ENCODE data around the gene CNPY1.
"Not testable (repeated sequence)": the region's sequence is repeated elsewhere in the genome, so short reads cannot be mapped to it uniquely, and the experiment has no call there.

The CNPY1 gene
- 0 to 1.1 (median 0) reads per million in 17 experiments for total RNA-seq

DNA sequence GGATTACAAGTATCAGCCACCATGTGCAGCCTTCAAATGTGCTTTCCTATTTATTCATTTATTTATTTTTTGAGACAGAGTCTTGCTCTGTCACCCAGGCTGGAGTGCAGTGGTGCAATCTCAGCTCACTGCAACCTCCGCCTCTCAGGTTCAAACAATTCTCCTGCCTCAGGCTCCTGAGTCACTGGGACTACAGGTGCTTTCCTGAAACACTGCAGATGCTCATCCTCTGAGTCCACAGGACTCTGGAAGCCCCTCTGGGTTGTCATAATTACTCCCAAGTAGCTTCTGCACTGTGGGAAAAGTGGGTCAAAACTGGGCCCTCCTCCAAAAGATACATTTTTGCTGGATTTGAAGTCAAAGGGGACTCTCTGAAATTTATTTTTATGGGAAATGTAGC is at the start of gene CNPY1:
TSS of gene CNPY1 (minus strand) at position 111 of the 400 bp plus-strand sequence. CDS start 630 bp downstream, outside the sequence.
- DNase-seq = not testable (repeated sequence)

DNA sequence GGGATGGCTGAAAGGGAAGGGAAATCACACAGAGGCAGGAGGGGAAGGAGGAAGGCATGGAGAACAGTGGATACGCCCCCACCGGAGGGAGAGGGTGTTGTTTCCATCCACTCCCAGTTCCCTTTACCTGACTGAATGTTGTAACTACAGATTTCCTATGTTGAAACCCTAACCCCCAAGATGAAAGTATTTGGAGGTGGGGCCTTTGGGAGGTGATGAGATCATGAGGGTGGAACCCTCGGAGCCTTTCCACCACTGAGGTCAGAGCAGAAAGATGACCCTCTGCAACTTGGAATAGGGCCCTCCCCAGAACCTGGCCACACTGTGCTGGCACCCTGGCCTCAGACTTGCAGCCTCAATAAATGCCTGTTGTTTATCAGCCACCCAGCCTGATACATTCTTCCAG is 48.6 kb upstream of the CNPY1 start:
- peak in 3 of 4 experiments; percentile 23 to 33 (median 27) for DNase-seq

DNA sequence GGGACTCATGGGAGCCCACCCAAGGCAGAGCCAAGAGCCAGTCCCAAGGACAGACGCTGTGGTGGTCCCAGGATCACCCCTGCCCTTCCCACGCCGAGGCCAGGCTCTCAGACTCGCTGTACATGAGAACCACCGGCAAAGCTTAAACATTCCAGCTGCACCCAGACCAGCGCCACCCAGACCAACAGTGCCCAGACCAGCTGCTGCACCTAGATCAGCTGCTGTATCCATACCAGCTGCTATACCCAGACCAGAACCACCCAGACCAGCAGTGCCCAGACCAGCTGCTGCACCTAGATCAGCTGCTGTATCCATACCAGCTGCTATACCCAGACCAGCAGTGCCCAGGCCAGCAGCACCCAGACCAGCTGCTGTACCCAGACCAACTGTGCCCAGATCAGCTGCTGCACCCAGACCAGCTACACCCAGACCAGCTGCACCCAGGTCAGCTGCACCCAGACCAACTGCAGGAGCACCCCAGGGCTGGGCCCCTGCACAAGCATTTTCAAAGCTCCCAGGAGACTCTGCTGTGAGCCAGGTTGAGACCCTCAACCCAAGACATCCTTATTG is 47.9 kb upstream of the CNPY1 start:
- no peak for DNase-seq

DNA sequence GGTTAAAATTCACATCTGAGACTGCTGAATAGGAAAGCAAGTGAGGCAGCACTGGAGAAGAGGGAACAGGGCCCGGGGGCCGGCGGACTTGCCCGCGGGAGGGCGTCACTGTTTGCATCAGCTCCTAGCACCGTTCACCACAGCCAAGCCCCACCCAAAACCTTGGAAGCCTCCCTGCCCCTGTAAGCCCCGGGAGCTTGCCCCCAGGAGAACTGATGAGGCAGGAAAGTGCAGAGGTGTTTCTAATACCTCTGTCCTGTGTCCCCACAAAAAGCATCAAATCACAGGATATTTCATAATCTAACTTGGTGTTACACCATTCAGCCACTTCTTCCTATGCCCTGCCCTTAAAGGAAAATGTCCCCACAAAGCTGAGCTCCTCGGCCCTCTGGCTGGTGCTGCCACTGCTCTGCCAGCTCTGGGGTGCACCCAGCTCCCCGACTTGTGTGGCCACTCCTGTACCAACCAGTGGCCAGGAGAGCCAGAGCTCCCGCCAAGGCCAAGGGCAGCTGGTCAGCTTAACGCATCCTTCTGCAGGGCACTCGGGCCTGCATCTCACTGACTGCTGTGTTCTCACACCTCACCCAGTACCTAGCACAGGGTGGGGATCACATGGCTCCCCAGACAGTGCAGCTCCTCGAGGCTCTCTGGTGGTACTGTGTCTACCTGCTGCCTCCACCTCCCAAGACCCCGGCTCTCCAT is 47.3 kb upstream of the CNPY1 start:
- DNase-seq = peak; percentile 27 to 64 (median 59)

DNA sequence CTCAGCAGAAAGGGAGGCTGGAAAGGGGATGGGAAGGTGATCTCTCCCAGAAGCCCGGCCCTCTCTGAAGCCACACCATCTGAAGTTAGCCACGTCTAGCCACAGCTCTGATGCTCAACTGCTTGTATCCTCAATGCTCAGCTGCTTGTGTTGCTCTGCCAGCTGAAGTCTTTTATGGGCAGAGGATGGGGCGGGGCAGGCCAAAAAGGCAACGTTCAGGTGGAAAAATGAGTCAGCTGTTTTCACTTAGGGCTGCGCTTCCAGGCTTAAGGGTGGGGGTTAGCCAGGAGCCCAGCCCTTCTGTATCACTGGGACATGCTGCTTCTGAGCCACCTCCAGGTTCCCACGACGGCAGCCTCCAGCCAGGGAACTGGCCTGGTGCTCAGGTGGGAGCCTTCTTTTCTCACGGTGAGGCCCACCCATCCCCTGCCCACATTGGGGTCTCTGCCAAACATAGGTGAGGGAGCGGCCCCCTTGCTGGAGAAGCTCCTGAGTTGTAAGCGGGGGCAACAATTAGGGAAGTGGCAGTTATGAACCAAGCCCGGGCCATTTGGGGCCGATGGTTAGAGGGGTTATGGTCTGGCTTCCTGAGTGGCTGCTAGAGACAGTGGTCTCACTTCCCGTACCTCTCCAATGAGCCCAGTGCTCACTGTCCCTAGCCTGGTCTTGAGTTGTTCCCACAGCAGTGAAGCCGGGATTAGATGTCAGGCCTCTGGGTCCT is 44.9 kb upstream of the CNPY1 start:
- DNase-seq = no peak

DNA sequence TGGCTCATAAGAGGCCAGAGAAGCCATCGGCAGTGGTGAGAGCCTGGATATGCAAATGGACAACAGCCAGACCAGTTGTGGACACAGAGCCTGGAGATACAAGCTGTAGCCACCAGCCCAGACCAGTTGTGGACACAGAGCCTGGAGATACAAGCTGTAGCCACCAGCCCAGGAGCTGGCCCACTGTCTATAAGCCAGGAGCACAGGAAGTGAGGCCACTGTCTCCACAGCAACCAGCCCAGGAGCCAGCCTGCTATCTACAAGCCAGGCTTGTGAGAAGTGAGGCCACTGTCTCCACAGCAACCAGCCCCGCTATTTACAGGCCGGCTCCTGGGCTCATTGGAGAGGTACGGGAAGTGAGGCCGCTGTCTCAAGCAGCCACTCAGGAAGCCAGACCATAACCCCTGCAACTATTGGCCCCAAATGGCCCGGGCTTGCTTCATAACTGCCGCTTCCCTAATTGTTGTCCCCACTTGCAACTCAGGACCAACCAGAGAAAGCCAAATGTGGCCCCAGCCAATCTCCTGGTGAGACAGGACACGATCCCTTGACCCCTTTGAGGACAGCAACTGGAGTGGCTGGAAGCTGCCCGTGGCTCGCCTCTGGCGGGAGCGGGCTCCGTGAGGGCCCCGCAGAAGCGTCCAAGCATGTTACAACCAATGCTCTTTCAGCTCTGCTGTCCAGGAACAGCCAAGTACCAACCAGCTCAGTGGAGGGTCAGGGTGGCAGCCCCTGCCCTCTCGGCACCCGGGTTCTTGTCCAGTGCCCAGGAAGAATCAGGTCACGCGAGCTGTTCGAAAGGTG is 44.1 kb upstream of the CNPY1 start:
- peak; percentile 79 to 85 (median 83) for DNase-seq

DNA sequence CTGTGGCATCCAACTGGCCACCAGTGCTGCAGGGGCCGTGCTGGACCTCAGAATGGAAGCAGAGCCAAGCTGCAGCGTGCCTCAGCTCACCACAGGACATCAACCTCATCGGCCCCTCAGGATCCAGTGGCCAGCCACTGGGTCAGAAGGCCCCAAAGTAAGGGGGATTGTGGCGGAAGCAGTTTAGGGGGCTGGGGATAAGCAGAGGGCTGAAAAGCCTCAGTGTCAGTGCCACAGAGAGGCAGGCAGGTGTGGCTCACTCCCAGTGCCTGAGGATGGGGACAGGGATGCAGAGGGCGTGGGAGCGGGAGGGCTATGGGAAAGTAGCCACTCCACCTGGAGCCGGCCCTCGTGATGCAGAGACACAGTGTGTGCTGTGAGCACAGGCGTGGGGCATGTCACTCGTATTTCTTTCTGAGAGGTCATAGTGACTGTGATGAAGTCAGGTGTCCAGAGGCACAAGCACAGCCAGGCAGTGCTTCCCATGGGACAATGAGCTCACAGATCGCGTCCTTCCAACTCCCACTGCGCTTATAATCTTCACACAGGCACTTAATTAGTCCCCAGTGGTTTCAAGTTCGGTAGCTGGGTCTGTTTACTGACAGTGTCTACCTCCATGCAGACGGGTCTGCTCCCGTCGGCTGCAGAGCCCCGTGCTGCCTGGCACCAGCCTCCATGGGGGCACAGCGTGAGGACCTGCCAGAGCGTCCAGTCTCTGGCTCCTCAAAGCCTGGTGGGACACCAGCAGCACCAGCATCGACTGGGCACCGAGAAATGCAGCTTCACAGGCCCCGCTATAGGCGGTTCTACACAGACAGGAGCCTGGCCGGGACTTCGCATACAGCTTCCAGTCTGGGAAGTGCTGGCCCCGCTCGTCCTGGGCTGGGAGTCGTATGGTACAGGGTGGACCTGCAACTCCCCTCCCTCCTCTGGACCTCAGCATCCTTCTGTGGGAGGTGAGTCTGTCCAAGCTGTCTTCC is 42.9 kb upstream of the CNPY1 start:
- no peak for DNase-seq

DNA sequence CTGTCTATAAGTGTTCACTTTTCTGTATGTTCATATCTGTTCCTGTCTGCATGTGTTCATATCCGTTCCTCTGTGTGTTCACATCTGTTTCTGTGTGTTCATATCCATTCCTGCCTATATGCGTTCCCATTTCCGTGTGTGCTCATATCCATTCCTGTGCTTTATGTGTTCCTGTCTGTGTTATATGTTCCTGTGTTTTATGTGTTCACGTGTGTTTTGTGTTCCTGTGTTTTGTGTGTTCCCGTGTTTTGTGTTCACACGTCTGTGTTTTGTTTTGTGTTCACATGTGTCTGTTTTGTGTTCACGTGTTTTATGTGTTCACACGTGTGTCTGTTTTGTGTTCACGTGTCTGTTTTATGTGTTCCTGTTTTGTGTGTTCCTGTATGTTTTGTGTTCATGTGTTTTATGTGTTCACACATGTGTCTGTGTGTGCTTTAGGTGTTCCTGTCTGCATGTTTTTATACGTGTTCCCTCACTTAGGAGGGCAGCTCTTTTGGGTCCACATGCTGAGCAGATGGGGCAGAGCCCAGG is 42.2 kb upstream of the CNPY1 start:
- DNase-seq = no peak

DNA sequence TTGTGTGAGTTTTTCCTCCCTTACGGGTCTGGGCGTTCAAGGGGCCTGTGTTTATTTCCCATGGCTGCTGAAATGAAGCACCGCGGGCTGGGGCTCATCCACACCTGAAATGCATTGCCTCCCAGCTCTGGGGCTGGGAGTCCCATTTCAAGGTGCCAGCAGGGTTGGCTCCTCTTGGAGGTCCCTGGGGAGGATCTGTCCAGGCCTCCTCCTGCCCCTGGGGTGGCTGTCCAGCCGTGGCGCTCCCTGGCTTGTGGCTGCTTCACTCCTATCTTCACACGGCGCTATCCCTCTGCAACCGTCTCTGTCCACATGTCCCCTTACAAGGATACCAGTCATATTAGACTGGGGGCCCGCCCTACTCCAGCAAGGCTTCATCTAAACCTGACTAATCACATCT is 41.1 kb upstream of the CNPY1 start:
- no peak for DNase-seq

DNA sequence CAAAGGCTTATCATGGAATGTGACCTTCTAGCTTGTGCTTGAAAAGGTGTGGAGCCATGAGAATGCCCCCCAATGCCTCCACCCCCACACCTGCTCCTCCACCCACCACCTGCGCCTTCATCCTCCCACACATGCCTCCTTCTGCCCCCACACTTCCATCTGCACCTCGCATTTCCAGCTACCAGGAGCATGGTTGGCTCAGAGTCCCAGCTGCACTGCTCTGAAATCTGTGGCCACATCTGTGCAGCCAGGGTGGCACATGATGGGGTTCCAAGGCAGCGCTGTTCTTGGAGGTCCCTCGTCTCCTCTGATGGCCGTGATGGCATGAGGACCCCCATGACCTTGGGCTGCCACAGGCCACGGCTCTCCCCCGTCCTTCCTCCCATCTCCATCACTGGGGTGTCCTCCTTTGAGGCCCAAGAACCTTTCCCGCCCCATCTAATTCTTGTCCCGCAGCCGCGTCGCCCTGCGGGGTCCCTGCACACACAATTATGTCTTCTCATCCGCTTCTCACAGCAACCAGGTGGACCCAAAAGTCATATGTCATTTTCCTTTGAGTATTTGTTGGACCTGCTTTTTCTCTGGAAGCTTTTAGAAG is 40.6 kb upstream of the CNPY1 start:
- DNase-seq = no peak

DNA sequence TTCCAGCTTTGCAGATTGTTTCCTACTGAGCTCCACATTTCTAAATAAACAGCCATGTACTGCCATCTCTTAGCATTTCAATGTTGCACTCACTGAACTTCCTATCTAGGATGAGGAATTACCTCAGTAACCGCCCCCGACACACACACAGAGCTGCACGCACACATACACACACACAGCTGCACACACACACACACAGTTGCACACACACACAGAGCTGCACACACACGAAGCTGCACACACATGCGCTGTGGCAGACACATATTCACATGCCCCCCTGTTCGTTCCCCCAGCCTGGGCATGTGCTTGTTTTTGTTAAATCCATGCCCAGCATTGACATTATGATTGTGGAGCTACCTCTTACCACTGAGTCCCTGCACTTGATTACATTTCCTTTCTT is 39.6 kb upstream of the CNPY1 start:
- DNase-seq = peak in 3 of 4 experiments; percentile 32 to 48 (median 33)

DNA sequence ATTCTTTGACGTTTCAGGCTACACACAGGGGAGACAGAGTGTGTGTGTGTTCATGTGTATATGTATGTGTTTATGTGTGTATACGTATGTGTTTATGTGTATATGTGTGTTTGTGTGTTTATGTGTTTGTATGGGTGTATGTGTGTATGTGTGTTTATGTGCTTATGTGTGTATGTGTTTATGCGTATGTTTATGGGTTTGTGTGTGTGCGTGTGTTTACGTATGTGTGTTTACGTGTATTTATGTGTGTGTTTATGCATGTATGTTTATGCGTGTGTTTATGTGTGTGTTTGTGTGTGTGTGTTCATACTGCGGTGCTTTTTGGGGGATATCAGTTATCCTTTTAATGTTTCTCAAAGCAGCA is 39.2 kb upstream of the CNPY1 start:
- no peak for DNase-seq

DNA sequence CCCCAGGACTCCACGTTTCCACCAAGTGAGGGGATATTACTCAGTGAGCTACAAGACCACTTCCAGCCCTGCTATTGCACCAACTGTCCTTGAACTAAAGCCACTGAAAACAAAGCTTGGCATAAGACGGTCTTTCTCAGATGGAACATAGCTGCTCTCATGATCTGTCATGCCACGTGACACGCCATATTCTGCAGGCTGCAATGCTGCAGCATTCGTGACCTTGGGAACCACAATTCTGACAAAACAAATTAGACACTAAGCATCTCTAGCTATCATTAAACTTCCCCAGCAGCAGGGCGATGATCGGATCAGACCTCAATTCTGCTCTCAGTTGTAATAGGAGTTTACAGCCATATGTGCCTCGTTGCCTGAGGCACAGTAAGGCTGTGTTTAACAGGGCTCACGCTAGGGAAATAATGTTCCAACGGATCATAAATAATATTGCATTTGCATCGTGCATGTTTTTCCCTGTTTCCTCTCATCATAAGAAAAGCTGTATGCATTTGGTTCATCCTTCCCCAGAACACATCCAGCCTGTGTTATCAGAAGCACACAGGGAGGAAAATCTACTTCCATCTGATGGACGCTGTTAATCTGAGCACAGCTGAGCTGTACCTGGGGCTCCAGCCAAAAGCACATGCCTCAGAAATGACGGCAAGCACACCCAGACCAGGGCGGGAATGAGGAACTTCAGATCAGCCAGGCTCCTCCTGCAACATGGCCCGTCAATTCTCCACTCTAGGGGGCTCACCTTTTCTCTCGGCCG is 38.6 kb upstream of the CNPY1 start:
- DNase-seq = peak in 3 of 4 experiments; percentile 17 to 40 (median 24)

DNA sequence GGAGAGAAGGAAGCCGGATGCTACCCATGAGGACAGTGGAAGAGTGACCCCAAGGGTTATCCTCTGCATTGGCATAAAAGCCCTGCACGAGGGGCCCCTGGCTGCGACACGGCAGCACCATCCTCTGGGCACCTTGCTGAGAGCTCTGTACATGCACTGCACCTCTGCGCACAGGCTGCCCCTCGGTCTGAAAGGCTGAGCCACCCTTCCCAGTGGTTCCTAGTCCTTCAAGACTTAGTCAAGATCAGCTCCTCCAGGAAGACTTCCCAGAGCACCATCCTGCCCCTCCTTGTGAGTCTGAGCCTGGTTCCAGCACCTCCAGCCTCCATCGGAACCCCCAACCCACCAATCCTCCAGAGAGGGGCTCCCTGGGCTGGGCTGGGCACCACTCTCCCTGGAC is 37.9 kb upstream of the CNPY1 start:
- no peak for DNase-seq

DNA sequence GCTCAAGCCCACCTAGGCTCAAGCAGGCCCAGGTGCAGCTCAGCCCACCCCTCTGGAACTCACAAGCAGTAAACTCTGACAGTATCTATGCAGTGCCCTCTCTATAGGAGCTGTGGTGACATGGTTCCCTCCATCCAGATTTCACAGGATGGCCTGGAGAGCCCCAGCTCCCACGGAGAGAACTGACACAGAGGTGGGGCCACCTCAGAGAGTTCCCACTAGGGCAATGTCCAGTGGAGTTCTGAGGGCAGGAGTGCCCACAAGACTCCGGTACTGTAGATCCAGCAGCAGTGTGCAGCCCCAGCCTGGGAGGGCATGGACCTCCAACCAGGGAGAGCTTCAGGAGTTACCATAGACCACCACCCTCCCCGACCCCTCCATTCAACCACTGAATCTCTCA is 37.3 kb upstream of the CNPY1 start:
- DNase-seq = no peak

DNA sequence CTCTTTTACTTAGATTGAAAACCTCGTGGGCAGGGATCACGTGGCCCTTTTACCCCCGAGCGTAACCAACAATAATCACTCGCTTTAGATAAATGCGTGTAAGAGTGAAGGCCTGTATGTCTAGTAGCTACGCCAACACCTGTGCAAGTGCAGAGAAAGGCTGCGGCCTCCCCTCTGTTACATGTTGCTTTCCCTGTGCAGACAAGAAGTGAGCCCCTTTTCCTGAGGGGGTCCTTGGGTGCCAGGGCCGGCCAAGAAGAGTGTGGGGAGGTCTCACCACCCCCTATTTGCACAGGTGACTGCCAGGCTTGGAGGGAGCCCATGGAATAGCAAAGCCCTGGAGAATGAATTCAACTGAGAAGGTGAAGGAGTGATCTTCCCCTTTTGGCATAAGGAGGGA is 35.6 kb upstream of the CNPY1 start:
- DNase-seq = no peak

DNA sequence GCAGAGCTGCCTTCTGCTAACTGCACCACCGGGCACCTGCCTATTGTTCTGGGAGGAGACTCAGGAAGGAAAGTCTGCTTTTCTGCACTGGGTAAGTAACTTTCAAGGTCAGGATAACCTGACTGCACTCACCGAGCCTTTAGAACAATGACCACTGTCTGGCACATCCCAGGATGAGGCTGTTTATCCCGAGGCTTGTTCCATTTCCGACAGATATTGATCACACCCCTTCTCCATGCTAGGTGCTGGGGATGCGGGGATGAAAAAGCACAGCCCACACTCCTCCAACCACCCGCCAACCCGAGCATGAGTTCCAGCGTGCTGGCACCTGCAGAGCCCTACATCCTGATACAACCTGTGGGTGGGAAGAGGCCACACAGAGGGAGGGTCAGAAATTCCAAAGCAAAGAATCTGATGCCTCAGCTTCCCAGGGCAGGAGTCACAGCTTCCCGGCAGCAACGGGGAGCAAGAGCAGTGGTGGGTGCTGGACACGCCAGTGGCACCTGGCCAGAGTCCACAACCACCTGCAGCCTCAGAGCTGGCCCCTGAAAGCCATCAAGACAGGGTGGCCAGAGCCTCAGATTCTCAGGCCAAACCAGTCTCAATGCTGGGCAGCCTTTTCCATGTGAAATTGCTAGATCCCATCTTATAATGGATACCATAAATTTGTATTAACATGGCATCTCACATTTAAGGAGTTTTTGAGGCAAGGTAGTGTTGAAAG is 34.9 kb upstream of the CNPY1 start:
- no peak for DNase-seq

DNA sequence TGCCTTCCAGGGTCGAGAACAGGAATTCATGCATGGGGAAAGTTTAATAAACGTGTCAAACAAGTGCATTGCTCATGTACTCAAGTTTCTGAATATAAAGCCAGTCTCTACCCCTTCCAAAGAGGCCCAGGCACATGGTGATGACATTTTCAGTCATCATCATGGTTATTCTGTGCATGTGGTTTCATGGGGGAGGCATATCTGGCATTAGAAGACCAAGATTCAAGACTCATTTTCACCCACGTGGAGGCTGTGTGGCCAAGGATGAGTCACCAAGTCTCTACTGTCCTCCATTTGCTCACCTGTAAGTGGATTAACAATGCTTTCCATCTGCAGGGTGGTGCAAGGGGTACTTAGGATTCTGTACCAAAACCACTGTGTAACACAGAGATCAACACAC is 34.0 kb upstream of the CNPY1 start:
- no peak for DNase-seq

DNA sequence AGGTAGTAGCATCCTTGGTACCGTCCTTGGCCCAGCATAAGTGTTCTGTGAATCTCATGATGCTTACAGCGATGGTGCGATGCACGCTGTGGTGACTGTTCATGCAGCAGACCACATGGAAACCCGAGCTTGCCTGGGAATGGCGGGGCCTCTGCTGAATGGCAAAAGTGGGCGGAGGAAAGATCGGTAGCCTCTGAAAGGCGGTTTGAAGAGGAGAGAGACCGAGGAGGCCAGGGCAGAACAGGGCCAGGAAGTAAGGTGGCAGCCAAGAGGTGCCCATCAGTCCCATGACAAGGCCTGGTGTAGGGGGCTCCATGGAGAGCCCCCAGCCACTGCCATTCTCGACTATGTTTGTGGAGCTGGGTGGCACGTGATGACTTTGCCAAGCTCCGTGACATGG is 33.2 kb upstream of the CNPY1 start:
- DNase-seq = no peak

DNA sequence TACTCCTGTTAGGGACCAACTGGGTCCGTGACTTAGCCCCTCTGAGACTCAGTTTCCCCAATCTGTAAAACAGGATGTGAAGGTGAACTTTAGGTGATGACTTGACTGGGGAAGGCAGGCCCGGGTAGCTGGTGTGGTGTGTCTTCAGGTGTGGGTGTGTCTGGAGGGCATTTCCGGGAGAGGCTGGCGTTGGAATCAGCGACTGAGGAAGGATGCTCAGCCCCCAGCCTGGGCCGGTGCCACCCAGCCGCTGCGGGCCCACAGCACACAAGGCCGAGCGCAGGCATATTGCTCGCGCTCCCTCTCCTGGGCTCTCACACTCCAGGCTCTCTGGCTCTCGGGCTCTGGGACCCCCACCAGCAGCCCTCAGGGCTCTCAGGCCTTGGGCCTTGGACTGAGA is 31.7 kb upstream of the CNPY1 start:
- no peak for DNase-seq
